Measurements from ENCODE around the gene ATP6V0A1. TPM values are rescaled to one million over a fixed set of nuclear protein-coding genes. Genes with fewer than 3 reads are reported as not detected.

ATP6V0A1 gene
- total and polyA plus RNA-seq, 2 of the 4 experiments (the other 2 are of a cell fraction) = 18.8 to 34.0 TPM

DNA sequence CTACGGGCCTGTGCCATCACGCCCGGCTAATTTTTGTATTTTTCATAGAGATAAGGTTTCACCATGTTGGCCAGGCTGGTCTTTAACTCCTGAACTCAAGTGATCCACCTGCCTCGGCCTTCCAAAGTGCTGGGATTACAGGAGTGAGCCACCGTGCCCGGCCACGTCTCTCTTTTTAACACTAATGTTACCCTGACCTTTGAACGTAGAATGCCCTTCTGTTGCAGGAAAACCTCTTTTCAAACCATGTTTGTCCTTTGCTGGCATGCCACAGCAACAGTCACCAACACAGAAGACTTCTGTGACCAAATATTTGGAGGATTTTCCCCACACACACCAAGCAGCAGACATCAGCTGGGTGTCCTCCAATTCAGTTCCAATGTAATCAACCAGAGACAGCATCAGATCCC lies 86.2 kb downstream of the ATP6V0A1 start:
- Histone ChIP-seq H3K9ac (ENCODE audit: low read depth, low read length) (no peak overlapping the region), H3K36me3 (ENCODE audit: control insufficient read depth, insufficient read depth, low read length) (peaks cover 38% of the 10 kb centered on the region), H3K9me3 (ENCODE audit: control insufficient read depth, insufficient read depth, low read length) (no peaks in the 10 kb centered on the region), H3K27ac (ENCODE audit: insufficient read depth, low read length) (no peak overlapping the region), H2AFZ (replicated peaks; ENCODE audit: low read length, poor library complexity) (no peak overlapping the region), H4K91ac (ENCODE audit: insufficient read depth, low read depth, low read length) (no peak overlapping the region), H2BK5ac (ENCODE audit: low read depth, low read length, poor library complexity, severe bottlenecking) (no peak overlapping the region), H3K23ac (ENCODE audit: low read depth, low read length) (no peak overlapping the region), H3K27me3 (ENCODE audit: control insufficient read depth, insufficient read depth, low read length) (no peaks in the 10 kb centered on the region), H3K18ac (ENCODE audit: low read depth, low read length) (no peak overlapping the region), H3K56ac (ENCODE audit: extremely low read depth, insufficient read depth, low read length) (no peak overlapping the region), H3K79me1 (ENCODE audit: low read depth in 1 of 2, low read length in 2 of 2) (peaks cover 3 to 15% of the 10 kb centered on the region in 2 experiments; a peak in 3 of 4 replicates), H3K4ac (ENCODE audit: low read depth, low read length) (no peak overlapping the region), H3K4me1 (ENCODE audit: control insufficient read depth, insufficient read depth, low read length) (peaks cover 3% of the 10 kb centered on the region; the same call in 1 of the 2 replicates), H2BK120ac (ENCODE audit: low read depth, low read length) (no peak overlapping the region), H3K4me2 (ENCODE audit: low read depth, low read length) (no peak overlapping the region), H4K20me1 (ENCODE audit: insufficient read depth, low read length) (no peaks in the 10 kb centered on the region; the same call in 1 of the 2 replicates), H2AK5ac (ENCODE audit: low read depth, low read length) (no peak overlapping the region), H2BK15ac (ENCODE audit: low read depth, low read length) (no peak overlapping the region), H3K14ac (replicated peaks; ENCODE audit: low read depth, low read length) (no peak overlapping the region), H3K4me3 (ENCODE audit: insufficient read depth, low read depth, low read length) (no peak overlapping the region), H4K5ac (ENCODE audit: low read depth, low read length) (no peak overlapping the region), H4K8ac (ENCODE audit: low read depth in 2 of 2, low read length in 2 of 2) (no peak overlapping the region), H2AK9ac (replicated peaks; ENCODE audit: low read depth, low read length, poor library complexity) (no peak overlapping the region), H3K9me1 (ENCODE audit: insufficient read depth, low read length) (peaks cover 11% of the 10 kb centered on the region), H2BK20ac (ENCODE audit: low read depth, low read length) (no peak overlapping the region)
- BruUV-seq (replicated peaks) = no TSS peak
- in situ Hi-C loops (cut with MboI; ENCODE audit: low sequenced_read_pairs) = no loop called here
- ATAC-seq (ENCODE audit: low read depth) (no peak), DNase-seq (no peak)
- intact Hi-C loops (cut with micrococcal nuclease) = no loop called here
- TF ChIP-seq RCOR1 (IDR thresholded peaks at IDR 0.05; ENCODE audit: insufficient replicate concordance, low read length) (no peak), NFE2L2 (IDR thresholded peaks at IDR 0.05; ENCODE audit: low read depth, low read length) (no peak), MAZ (IDR thresholded peaks at IDR 0.05; ENCODE audit: borderline replicate concordance, low read depth, low read length) (no peak), CEBPB (IDR thresholded peaks at IDR 0.05; ENCODE audit: low read depth, low read length) (no peak), MXI1 (IDR thresholded peaks at IDR 0.05; ENCODE audit: borderline replicate concordance, low read depth, low read length) (no peak), RFX5 (IDR thresholded peaks at IDR 0.05; ENCODE audit: low read depth, low read length) (no peak), MAFK (IDR thresholded peaks at IDR 0.05; ENCODE audit: low read depth, low read length) (no peak), FOS (IDR thresholded peaks at IDR 0.05; ENCODE audit: low read depth, low read length) (no peak), POLR2A (IDR thresholded peaks at IDR 0.05; ENCODE audit: low read depth, low read length) (no peak), CHD1 (IDR thresholded peaks at IDR 0.05; ENCODE audit: low read depth, low read length) (no peak), SMC3 (IDR thresholded peaks at IDR 0.05; ENCODE audit: low read depth, low read length) (no peak), USF2 (IDR thresholded peaks at IDR 0.05; ENCODE audit: low read depth, low read length) (no peak), ELK1 (IDR thresholded peaks at IDR 0.05; ENCODE audit: borderline replicate concordance, low read depth, low read length) (no peak), RAD21 (IDR thresholded peaks at IDR 0.05; ENCODE audit: low read length) (no peak), BHLHE40 (IDR thresholded peaks at IDR 0.05; ENCODE audit: low read depth, low read length) (no peak)
- TF ChIP-seq, protein P1, sequence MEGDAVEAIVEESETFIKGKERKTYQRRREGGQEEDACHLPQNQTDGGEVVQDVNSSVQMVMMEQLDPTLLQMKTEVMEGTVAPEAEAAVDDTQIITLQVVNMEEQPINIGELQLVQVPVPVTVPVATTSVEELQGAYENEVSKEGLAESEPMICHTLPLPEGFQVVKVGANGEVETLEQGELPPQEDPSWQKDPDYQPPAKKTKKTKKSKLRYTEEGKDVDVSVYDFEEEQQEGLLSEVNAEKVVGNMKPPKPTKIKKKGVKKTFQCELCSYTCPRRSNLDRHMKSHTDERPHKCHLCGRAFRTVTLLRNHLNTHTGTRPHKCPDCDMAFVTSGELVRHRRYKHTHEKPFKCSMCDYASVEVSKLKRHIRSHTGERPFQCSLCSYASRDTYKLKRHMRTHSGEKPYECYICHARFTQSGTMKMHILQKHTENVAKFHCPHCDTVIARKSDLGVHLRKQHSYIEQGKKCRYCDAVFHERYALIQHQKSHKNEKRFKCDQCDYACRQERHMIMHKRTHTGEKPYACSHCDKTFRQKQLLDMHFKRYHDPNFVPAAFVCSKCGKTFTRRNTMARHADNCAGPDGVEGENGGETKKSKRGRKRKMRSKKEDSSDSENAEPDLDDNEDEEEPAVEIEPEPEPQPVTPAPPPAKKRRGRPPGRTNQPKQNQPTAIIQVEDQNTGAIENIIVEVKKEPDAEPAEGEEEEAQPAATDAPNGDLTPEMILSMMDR (conservative IDR thresholded peaks at IDR 0.05; ENCODE audit: low read depth, low read length) = no peak
- POLR2A ChIA-PET (ENCODE audit: unreplicated experiment) = no interaction called here
- WGBS, 2 experiments (ENCODE audit: extremely low coverage in 2 of 2, insufficient read length in 1 of 2) = 78% methylated on average over 7 of the region's 8 CpGs; no CpG with 5 or more reads in 1 of the 2 experiments
- dilution Hi-C loops (cut with HindIII; ENCODE audit: low sequenced_read_pairs, unreplicated experiment) = no loop called here
- CTCF ChIA-PET = no interaction called here

Measured in IMR-90 (cell line).